IPS DF 4.7 (cell line): ENCODE measurements around the gene MARCKS.

ENCODE experiments used
- DNase-seq: peaks from one replicate; pipeline ENCODE4 v3.0.0-alpha.2; 2013; ENCODE audit warnings: low spot score; ENCODE audit errors: extremely low read depth

MARCKS gene

DNA sequence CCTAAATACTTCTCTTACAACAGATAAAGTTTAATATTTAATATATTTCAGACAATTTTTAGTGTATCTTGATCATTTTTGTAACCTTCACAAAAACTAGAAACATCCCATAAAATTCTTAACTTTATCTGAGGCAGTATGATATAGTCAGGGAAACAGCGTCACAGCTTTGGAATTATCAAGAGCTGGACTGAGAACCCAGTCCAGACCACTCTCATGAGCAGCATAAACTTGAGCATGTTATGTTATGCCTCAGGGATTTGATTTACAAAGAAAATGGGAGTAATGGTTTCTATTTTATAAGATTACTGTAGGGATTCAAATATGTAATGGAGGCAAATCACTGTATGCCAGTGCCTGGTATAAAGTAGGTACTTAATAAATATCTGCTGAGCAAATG lies 8.3 kb upstream of the MARCKS start:
- no peak for DNase-seq

DNA sequence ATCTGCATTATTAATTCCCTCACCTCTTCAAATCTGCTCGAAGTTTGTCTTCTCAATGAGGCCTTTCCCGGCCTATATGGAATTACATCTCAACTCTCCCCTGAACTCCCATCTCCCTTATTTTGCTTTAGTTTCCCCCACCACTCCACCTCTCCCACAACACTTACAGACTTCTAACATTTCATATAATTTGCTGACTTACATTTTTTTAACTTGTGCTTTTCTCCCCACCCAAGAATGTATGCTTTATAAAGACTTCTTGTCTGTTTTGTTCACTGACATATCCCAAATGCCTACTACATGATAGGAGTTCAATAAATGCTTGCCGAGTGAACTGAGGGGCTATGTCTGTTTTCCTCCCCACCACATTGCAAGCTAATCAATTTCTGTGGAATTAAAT lies 3.9 kb upstream of the MARCKS start:
- DNase-seq = no peak

DNA sequence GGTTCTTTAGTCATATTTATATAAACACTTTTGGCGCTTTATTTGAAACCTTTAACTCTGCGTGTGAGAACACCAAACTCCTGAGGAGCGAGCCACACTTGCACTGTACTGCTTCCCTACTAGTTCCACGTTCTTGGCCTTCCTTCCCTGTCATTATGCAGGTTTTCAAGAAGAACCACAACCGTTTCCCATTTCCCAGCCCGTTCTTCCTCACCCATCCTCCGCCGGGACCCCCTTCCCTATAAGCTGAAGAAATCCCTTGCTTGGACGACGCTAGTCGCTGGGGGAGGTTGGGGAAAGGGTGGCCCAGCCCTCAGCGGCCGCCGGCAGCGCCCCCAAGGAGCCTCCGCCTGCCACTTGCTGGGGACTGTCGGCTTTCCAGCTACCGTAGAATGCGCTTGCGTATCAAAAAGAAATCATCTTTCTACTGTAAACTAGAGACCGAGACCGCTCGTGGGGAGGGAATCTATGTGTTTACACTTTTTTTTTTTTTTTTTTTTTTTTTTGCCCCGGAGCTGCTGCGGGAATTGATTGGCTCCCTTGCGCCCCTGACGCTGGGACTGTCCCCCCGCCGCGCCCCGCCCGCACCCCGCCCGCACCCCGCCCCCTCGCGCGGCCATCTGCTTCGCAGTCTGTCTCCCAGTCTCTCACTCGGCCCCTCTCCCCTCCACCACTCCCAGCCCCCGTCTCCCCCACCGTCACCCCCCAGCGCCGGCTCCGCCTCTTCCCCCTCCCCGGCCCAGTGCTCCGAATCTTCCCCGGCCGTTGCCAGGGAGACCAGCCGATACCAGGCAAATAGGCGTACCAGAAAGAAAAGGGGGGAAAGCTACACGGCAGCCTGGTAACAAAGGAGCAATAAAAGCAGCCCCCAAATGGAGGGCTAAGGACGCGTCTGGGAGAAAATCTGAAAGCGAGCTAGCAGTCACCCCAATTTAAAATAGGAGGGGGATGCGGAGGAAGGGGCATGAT lies 2.3 kb upstream of the MARCKS start:
- no peak for DNase-seq

DNA sequence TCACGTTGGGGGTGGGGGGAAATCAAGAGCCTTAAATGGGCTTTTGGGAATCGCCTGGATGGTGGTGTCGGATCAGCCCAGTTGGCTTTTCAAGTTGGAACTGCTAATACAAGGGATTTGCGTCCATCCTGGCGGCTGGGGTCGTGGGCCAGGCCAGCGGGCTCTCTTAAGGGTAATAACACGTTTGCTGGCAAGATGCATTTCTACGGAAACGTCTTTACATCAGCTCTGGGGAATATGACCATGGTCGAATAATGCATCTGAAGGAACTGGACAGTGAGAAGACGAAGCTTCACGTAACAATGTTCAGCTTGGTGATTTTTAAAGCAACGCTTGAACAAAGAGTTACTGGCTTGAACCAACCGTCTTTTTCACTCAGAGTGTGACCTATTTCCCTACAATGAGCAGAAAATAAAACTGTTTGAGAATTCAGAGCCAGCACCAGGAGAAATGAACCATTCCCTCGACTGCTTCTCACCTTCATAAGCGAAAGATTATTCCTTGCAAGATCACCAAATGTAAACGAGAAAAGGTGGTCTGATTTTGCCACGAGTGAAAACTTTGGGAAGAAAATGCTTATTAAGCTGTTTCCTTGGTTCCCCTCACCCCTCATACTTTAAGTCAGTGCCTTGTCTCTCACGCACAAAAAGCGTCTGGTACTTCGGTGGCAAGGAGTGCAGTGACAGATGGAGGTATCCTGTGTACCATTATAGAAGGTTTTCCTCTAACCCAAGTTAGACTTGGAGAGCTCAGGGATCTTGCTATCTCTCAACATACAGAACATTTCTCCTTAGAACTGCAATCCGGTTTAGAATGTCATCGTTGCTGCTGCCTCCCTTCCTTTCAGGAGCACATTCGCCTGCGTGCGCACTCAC lies 1.4 kb upstream of the MARCKS start:
- no peak for DNase-seq

DNA sequence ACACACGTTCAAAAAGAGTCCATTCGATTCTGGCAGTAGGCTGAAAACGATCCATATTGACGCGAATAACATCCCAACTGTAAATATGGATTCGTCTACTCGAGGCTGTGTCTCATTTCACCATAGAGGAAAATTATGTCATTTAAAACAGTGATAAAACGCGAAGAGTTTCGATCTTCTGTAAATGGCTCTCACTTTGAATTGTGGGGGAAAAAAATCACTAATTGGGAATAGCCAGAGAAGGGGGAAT lies 845 bp upstream of the MARCKS start:
- DNase-seq = no peak

DNA sequence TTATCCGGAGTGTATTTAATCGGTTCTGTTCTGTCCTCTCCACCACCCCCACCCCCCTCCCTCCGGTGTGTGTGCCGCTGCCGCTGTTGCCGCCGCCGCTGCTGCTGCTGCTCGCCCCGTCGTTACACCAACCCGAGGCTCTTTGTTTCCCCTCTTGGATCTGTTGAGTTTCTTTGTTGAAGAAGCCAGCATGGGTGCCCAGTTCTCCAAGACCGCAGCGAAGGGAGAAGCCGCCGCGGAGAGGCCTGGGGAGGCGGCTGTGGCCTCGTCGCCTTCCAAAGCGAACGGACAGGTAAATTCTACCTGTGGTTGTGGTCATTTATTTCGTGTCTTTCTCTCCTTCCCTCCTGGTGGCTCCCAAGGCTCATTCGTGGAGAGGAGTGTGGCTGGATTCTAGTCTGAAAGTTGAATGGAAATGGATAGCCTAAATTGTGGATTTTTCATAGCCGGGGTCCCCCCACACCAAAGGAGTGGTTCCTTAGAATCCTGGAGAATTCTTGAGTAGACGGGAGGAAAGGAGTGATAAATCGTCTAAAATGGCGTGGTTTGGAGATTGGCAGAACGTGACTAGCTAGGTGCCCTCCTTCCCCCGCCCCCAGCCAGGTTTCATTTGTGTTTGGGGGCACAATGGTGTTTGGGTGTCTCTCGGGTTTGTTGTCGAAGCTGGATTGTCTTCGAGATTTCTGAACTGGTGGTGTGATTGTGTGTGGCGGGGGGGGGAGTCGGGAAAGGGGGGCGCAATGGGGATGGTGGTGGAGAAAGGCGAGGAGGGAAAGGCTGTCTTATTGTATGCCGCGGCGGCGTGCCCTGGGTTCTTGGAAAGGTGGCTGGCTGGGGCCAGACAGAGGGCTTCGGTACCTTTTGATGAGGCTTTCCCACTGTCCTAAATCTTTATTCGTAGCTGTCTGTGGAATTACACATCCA lies 673 bp downstream of the MARCKS start:
- no peak for DNase-seq

DNA sequence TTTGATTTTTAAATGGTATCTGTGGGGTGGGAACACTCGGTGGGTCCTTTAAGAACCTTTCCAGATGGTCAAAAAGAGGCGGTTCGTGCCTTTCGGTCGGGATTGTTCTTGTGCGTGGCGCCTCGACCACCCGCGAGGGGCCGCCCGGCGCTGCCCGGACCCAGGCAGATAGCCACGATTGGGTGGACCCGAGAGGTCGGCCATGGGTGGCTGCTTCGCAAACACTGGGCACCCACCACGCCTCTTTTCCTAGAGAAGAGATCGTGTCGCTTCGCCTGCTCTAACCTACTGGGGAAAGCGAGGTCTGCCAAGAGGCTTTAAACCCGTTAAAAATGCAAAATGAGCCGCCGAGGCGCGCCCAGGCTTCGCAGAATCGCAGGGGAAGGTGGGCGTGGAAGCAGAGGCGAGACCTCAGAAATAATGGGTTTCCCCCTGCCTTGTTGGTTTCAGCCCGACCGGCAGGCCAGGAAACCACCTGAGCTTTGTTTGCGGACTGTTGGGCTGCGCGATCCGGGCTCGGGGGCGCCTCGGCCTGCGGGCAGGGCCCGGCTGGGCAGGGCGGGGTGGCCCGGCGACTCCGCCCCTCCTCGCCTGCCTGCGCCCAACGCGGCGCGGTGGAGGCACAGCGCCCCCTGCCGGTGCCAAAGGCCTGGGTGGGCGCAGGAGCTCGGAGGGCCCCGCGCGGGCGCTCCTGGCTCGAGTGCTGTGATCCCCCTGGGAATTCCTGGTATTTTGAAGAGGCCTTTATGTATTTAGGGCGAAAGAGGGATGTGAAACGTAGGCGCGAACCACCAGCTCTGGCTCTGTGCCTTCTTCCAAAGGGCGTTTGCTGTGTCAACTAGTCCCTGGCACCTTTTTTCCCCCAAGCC lies 1.6 kb downstream of the MARCKS start:
- no peak for DNase-seq

DNA sequence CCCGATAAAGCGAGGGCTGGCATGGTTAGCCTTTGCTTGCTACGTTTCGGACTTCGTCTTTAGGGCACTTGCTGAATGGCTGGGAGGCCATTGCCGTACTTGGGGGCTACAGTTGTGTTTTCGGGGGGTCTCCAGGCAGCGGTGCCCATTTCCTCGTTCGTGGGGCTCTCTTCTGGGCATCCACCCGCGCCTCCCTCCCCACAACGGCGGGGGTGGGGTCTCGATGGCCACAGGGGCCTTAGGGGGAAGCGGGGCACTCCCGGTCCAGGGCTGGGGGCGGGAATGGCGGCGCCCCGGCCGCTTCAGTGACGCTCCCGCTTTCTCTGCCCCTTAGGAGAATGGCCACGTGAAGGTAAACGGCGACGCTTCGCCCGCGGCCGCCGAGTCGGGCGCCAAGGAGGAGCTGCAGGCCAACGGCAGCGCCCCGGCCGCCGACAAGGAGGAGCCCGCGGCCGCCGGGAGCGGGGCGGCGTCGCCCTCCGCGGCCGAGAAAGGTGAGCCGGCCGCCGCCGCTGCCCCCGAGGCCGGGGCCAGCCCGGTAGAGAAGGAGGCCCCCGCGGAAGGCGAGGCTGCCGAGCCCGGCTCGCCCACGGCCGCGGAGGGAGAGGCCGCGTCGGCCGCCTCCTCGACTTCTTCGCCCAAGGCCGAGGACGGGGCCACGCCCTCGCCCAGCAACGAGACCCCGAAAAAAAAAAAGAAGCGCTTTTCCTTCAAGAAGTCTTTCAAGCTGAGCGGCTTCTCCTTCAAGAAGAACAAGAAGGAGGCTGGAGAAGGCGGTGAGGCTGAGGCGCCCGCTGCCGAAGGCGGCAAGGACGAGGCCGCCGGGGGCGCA lies 2.4 kb downstream of the MARCKS start:
- DNase-seq = no peak

DNA sequence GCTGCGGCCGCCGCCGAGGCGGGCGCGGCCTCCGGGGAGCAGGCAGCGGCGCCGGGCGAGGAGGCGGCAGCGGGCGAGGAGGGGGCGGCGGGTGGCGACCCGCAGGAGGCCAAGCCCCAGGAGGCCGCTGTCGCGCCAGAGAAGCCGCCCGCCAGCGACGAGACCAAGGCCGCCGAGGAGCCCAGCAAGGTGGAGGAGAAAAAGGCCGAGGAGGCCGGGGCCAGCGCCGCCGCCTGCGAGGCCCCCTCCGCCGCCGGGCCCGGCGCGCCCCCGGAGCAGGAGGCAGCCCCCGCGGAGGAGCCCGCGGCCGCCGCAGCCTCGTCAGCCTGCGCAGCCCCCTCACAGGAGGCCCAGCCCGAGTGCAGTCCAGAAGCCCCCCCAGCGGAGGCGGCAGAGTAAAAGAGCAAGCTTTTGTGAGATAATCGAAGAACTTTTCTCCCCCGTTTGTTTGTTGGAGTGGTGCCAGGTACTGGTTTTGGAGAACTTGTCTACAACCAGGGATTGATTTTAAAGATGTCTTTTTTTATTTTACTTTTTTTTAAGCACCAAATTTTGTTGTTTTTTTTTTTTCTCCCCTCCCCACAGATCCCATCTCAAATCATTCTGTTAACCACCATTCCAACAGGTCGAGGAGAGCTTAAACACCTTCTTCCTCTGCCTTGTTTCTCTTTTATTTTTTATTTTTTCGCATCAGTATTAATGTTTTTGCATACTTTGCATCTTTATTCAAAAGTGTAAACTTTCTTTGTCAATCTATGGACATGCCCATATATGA lies 3.2 kb downstream of the MARCKS start:
- DNase-seq = no peak

DNA sequence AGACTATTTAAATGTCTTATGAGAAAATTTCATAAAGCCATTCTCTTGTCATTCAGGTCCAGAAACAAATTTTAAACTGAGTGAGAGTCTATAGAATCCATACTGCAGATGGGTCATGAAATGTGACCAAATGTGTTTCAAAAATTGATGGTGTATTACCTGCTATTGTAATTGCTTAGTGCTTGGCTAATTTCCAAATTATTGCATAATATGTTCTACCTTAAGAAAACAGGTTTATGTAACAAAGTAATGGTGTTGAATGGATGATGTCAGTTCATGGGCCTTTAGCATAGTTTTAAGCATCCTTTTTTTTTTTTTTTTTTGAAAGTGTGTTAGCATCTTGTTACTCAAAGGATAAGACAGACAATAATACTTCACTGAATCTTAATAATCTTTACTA lies 5.0 kb downstream of the MARCKS start:
- DNase-seq = no peak

DNA sequence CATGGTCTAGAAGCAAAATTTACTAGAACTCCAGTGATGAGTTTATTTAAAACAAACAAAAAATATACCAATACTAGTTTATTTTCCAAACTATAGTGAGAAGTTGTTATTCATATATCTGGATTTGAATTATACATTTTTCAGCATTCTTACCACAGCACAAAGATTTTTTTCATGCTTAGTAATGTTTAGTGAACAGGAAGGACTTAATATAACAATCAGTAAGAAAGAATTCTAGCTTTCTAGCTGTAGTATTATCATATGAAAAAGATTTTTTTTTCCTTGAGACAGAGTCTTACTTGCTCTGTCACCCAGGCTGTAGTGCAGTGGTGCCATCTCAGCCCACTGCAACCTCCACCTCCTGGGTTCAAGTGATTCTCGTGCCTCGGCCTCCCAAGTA lies 13.8 kb downstream of the MARCKS start:
- no peak for DNase-seq

DNA sequence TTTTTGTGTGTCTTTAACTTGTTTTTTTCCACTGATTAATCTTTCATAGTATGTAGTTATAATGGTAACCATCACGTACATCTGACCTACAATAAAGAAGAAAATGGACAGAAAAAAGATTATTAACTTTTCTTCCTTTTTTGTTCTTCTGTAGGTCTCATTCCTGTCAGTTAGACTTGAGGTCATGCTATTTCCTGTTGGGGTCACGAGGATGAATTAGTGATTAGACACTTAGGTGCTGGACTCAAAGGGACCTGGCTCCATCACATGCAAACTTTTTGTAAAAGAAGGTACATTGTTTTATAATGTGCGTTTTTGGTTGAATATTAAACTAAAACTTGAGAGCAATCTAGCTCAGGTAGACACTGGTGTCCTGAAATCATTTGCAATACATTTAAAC lies 14.8 kb downstream of the MARCKS start:
- no peak for DNase-seq

DNA sequence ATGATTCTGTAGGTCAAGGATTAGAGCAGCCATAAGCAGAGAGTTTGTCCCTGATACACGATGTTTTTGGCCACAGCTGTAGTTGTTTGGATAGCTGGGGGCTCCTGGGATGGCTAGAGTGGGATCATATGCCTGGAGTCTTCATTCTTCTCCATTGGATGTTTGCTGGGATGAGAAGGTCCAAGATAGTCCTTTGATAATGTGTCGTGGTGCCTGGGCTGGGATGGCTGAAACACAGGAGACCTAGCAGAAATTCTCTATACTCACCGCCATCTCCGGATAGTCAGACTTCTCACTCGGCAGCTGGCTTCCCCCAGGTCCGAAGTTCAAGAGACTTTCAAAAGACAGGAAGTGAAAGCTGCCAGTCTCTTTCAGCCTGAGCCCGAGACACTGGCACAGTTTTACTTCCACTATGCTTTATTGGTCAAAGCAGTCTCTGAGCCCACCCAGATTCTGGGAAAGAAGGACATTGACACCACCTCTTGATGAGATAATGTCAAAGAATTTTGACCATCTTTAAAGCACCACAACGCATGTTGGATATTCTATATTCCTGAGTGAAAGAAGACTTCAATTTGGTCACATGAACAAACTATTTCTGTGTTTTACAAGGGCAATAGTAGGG lies 16.0 kb downstream of the MARCKS start:
- DNase-seq = no peak

DNA sequence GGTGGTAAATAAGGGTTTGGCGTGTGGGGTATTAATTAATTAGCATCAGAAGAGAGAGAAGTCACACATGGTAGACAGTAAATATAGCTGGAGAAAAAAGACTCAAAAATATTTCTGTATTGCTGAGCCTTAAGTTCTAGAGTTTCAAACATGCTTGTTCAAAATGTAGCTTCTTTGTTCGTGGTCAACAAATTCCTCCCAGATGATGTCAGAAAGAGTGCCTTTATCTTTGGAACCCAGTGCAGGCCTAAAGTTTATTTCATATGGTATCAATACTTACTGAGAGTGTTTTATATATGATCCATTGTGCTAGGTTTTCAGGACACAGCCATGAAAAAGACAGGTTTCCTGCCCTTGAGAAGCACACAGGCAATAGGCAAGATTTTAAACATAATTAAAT lies 18.3 kb downstream of the MARCKS start:
- no peak for DNase-seq

DNA sequence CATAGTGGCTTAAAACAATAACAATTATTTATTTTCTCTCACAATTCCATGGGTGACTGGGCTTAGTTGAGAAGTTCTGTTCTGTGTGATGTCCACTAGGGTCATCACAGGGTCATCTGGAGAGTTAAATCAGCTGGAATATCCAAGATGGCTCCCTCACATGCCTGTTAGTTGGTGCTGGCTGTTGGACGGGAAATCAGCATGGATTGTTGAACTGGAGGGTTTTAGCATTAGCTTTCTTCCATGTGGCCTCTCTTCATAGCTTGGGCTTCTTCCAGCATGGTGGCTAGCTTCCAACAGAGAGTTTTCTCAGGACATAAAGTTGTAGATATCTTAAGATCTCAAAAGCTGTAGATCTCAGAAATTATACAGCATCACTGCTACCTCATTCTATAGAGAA lies 19.6 kb downstream of the MARCKS start:
- DNase-seq = no peak

DNA sequence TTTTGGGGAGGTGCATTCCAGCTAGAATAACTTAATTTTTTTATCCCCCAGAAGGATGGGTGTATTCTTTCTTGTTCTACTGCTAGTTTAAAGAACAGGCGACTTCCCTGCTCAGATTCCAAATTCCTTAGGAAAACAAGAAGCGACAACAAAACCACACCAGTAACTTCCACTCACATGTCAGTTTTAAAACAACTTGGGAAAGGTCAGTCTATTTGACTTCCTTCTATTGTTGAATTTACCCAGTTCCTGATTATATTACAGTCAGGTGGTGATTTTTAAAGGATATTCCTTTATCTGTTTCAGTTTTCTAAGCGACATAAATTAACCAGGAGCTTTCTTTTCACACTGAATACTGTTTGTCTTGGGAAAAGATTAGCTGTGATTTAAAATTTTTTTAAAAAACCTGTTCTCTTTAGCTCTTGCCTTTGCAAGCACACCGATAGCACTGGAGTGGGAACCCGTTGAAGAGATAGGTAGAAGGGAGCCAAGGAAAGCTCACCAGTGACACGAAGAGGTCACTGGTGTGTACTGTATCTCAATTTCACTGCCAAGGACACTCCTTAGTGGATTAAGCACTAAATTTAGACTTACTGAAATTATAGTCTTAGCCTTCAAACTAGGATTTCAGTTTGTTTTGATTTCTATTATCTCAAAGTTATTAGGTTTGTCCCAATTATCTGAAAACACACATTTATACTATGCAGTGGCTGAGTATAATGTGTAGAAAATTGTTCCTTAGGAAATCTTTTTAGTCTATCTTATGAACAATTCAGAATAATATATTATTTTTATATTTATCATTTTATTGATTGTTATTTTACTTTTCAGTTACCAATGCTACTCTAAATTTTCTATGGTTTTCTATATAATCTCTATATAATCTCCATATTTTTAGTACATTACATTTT lies 22.3 kb downstream of the MARCKS start:
- no peak for DNase-seq

DNA sequence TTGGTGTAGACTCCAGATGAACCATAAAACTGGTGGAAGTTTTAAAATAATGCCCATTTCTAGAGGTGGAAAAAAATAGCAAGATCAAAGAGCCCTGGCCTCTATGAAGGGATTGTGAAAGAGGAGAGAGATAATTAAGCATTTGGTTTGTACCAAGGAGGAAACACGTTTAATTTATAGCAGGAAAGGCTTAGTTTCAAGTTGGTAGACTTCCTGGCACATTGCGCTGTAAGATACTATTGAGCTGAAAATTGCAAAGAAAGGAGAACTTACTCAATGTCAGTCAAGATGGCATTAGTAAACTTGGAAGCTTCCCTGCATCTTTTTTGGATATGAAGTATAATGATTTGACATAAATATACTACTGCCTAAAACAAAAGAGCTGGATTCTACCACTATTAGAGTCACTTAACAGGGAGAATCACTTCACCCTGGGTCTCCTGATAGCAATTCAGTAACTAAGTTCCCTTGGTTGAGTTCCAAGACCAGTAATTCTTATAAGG lies 24.4 kb downstream of the MARCKS start:
- no peak for DNase-seq
